ENCODE results near the gene VILL.

VILL gene

DNA sequence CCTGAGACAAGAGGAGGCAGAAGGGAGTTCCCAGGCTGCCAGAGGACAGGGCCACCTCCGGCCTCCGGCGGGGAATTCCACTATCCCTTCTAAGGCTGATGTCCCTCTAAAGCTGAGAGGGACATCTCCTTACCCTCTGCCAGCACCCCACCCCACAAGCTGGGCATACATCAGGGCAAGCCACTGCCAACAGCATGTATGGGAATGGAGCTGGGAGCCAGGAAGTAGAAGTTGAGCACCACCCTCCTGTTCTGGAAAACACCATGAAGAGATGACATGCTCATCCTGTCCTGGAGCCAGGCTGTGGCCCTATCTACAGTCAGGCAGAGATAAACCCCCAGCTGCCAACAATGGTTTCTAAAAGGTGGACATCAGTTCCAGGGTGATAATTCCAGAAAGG is 31.7 kb downstream of the VILL start:
- TF ChIP-seq, protein P1, sequence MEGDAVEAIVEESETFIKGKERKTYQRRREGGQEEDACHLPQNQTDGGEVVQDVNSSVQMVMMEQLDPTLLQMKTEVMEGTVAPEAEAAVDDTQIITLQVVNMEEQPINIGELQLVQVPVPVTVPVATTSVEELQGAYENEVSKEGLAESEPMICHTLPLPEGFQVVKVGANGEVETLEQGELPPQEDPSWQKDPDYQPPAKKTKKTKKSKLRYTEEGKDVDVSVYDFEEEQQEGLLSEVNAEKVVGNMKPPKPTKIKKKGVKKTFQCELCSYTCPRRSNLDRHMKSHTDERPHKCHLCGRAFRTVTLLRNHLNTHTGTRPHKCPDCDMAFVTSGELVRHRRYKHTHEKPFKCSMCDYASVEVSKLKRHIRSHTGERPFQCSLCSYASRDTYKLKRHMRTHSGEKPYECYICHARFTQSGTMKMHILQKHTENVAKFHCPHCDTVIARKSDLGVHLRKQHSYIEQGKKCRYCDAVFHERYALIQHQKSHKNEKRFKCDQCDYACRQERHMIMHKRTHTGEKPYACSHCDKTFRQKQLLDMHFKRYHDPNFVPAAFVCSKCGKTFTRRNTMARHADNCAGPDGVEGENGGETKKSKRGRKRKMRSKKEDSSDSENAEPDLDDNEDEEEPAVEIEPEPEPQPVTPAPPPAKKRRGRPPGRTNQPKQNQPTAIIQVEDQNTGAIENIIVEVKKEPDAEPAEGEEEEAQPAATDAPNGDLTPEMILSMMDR (IDR thresholded peaks at IDR 0.05), result no peak
- H3K27ac ChIP-seq, result no peak overlapping the region
- H3K27me3 ChIP-seq, result peaks cover 8% of the 10 kb centered on the region
- H3K9me3 ChIP-seq, result no peaks in the 10 kb centered on the region
- no peak overlapping the region for H3K4me3 ChIP-seq (ENCODE audit: low read depth in 1 of 2, low read length in 1 of 2)
- peaks cover 61 to 73% of the 10 kb centered on the region in 2 experiments for H3K4me1 ChIP-seq (ENCODE audit: control insufficient read depth in 1 of 2, insufficient read depth in 1 of 2, low read depth in 1 of 2, low read length in 1 of 2)
- H3K36me3 ChIP-seq, result peaks cover 32% of the 10 kb centered on the region

DNA sequence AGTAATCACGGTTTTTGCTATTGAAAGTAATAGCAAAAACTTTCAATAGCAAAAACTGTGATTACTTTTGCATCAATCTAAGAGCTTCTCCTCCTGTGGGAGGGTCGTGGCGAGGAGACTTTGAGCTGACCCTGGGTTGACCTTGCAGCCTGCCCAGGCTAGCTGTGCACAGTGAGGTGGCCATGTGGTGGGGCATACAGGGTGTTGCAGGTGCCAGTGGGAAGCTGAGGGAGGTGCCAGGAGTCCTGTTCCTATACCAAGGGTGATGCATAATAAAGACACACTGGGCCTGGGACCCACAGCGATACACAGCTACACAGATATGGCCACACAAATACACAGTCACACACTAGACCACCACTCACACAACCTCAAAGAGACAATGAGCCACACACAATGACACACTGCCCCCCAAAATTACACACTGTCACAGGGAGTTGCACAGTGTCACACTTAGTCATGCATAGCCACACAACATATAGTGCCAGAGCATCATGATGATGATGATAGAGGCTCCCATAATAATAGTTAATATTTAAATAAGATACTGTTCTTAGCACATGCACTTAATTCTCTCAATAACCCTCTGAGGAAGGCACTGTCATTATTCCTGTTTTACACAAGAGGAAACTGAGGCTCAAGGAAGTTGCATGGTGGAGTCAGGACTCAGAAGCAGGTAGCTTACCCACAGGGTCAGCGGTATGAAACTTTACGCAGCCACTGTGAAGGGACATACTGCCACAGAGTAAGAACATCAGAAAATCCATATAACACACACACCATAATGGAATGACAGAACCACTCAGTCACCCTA is 32.5 kb downstream of the VILL start:
- H3K4me1 ChIP-seq (ENCODE audit: control insufficient read depth in 1 of 2, insufficient read depth in 1 of 2, low read depth in 1 of 2, low read length in 1 of 2), result peaks cover 53 to 65% of the 10 kb centered on the region in 2 experiments
- TF ChIP-seq, protein P1 (IDR thresholded peaks at IDR 0.05), result no peak
- peak overlapping the region; percentile 81 to 93 for H3K4me3 ChIP-seq (ENCODE audit: low read depth in 1 of 2, low read length in 1 of 2)
- H3K36me3 ChIP-seq, result peaks cover 24% of the 10 kb centered on the region
- H3K27ac ChIP-seq, result peak overlapping the region; percentile 96
- peaks cover 16% of the 10 kb centered on the region for H3K27me3 ChIP-seq
- no peaks in the 10 kb centered on the region for H3K9me3 ChIP-seq

DNA sequence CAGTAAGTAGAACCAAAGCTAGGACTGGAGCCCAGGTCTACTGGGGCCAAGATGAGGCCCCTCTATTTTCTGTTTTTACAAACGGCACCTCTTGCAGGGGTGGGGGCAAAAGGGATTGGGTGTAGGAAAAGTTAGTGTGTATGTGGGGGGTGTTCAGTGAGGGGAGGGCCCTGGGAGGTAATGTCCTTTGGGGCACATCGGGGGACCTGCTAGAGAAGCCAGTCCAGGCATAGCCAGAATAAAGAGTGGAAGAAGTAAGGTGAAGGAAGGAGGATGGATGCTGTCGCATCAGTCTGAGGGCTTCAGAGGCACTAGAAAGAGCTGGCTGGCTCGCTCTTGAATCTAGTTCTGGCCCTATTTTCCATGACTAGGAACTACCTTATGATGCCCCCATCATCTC is 36.3 kb downstream of the VILL start:
- H3K27ac ChIP-seq, result no peak overlapping the region
- H3K4me1 ChIP-seq (ENCODE audit: control insufficient read depth in 1 of 2, insufficient read depth in 1 of 2, low read depth in 1 of 2, low read length in 1 of 2), result peaks cover 39 to 49% of the 10 kb centered on the region in 2 experiments
- no peaks in the 10 kb centered on the region for H3K36me3 ChIP-seq
- peaks cover 54% of the 10 kb centered on the region for H3K27me3 ChIP-seq
- no peaks in the 10 kb centered on the region for H3K9me3 ChIP-seq
- TF ChIP-seq, protein P1 (IDR thresholded peaks at IDR 0.05), result no peak
- no peak overlapping the region for H3K4me3 ChIP-seq (ENCODE audit: low read depth in 1 of 2, low read length in 1 of 2)

DNA sequence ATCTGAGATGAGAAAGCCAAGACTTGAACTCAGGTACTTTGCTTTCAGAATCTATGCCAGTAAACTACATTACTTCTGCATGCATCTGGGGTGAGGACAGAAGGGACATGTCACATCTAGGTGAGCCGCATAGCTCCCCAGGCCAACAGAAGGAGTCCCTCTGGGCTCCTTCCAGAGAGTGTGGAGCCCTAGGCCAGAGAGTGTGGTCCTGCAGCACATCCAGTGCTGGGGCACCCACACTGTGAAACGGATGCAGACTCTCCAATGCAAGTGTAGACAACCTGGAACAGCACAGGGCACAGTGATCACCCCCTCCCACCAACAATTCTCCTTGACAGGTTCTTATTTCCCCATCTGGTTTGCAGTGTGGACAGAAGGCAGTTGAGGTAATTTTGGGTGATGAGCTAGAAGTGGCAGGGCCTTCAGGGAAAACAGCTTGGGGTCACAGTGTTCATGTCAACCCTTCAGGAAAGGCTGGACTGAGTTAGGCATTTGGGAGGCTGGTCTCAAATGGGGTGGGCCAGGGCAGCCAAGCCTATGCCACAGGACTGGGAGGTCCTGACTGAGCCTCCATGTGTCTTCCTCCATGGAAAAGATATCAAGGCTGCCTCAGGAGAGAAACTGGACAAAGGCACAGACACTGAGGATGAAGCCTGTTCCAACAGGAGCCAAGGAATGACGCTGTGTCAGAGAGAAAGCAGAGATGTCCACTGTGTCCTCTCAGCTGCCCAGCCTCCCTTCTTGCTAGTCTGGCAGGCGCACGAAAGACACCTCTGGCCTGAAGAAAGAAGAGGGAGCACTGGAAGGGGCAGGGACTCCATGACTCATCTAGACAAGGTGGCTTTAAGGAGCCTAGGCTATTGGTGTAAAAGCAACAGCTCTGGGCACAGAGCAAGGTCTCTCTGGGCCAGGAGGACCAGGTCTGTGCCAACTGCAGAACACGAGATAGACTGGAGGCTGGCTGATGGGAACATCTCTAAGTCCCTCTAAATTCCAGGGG is 37.2 kb downstream of the VILL start:
- H3K9me3 ChIP-seq, result no peaks in the 10 kb centered on the region
- no peaks in the 10 kb centered on the region for H3K36me3 ChIP-seq
- peaks cover 30 to 40% of the 10 kb centered on the region in 2 experiments for H3K4me1 ChIP-seq (ENCODE audit: control insufficient read depth in 1 of 2, insufficient read depth in 1 of 2, low read depth in 1 of 2, low read length in 1 of 2)
- H3K27ac ChIP-seq, result no peak overlapping the region
- no peak overlapping the region for H3K4me3 ChIP-seq (ENCODE audit: low read depth in 1 of 2, low read length in 1 of 2)
- TF ChIP-seq, protein P1 (IDR thresholded peaks at IDR 0.05), result no peak
- peaks cover 63% of the 10 kb centered on the region for H3K27me3 ChIP-seq

DNA sequence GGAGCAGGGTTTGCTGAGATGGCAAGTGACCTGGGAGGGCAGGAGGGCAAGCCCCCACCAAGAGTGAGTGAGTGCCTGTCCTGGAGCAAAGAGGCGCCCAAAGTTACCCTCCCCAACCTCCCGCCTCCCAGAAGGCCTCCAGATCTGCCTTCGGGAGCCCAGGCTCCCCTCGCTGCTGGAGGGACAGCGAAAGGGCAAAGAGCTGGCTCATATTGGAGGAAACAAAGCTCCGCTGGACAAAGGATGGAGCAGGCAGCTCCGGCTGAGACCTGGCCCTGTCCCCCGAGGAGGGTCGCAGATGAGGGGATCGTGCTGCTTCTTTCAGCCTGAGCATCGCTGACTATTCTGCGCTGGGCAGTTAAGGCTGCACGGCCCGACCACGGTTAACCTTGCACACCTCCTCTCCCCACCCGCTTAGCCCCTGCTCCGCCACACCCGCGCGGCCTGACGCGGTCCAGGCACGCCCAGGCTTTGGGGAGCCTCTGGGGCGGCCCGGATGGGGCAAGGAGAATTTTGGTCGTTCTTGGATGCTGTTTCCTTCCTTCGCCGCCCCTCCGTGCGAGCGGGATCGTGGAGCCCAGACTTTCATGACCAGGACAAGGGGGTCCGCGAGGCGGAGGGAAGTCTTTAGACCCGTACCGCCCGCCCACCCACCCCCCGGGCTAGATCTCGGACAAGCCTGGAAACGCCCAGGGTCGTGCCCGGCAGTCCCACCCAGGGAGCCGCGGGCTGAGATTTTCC is 38.2 kb downstream of the VILL start:
- H3K36me3 ChIP-seq, result no peaks in the 10 kb centered on the region
- peaks cover 72% of the 10 kb centered on the region for H3K27me3 ChIP-seq
- H3K4me1 ChIP-seq (ENCODE audit: control insufficient read depth in 1 of 2, insufficient read depth in 1 of 2, low read depth in 1 of 2, low read length in 1 of 2), result peaks cover 20 to 30% of the 10 kb centered on the region in 2 experiments
- no peak overlapping the region for H3K27ac ChIP-seq
- peak overlapping the region; percentile 44 to 70 for H3K4me3 ChIP-seq (ENCODE audit: low read depth in 1 of 2, low read length in 1 of 2)
- H3K9me3 ChIP-seq, result no peaks in the 10 kb centered on the region
- TF ChIP-seq, protein P1 (IDR thresholded peaks at IDR 0.05), result no peak

All from neutrophil (primary cell).